KOPT-K1 (cell line): ENCODE measurements around the gene CROCC2.

Source experiments
- H3K27ac ChIP-seq: fragments of 200-600 bp; sonication (generic); 2 replicates; pipeline ENCODE4 v1.5.1; 2016; ENCODE audit warnings: antibody characterized with exemption, mild to moderate bottlenecking, low read depth, low read length; ENCODE audit not compliant: poor library complexity, severe bottlenecking
- H3K36me3 ChIP-seq: fragments of 200-600 bp; sonication (generic); 2 replicates; pipeline ENCODE4 v1.5.1; 2017; ENCODE audit warnings: antibody characterized with exemption, mild to moderate bottlenecking, low read length, moderate library complexity; ENCODE audit not compliant: insufficient read depth
- H3K9me3 ChIP-seq: fragments of 200-600 bp; sonication (generic); 2 replicates; pipeline ENCODE4 v1.5.1; 2017; ENCODE audit warnings: antibody characterized with exemption, low read length, mild to moderate bottlenecking; ENCODE audit not compliant: insufficient read depth, poor library complexity, severe bottlenecking

Gene CROCC2

GRCh38 chr2:241038374-241039180 lies 132.4 kb downstream of the CROCC2 start:
- no peaks in the 10 kb centered on the region for H3K9me3 ChIP-seq
- no peak overlapping the region for H3K27ac ChIP-seq
- no peaks in the 10 kb centered on the region for H3K36me3 ChIP-seq

- no peak overlapping the region for H3K27ac ChIP-seq
- H3K36me3 ChIP-seq, result no peaks in the 10 kb centered on the region
- H3K9me3 ChIP-seq, result peaks cover 2% of the 10 kb centered on the region
Measured at GRCh38 chr2:241039416-241039815, 133.3 kb downstream of the CROCC2 start.

- H3K9me3 ChIP-seq, result peaks cover 10% of the 10 kb centered on the region
- no peaks in the 10 kb centered on the region for H3K36me3 ChIP-seq
- H3K27ac ChIP-seq, result no peak overlapping the region
Measured at GRCh38 chr2:241040081-241040803, 134.1 kb downstream of the CROCC2 start.

- no peaks in the 10 kb centered on the region for H3K36me3 ChIP-seq
- peaks cover 19% of the 10 kb centered on the region for H3K9me3 ChIP-seq
- no peak overlapping the region for H3K27ac ChIP-seq
Measured at GRCh38 chr2:241041589-241042158, 135.5 kb downstream of the CROCC2 start.
